SU-DHL-6 (cell line): ENCODE results near the gene PID1.

ENCODE experiments used
- H2AFZ ChIP-seq: fragments of 200-600 bp; sonication (generic); 2 replicates; pipeline ENCODE4 v1.6.1; 2014; ENCODE audit warnings: low read depth, mild to moderate bottlenecking, moderate library complexity, mixed read lengths, antibody characterized with exemption, low read length; ENCODE audit not compliant: severe bottlenecking
- H3F3A ChIP-seq: fragments of 200-600 bp; shearing (Covaris generic); 2 replicates; pipeline ENCODE4 v1.6.0; 2016; ENCODE audit warnings: antibody characterized with exemption, mild to moderate bottlenecking; ENCODE audit not compliant: insufficient read depth
- H3K27ac ChIP-seq: fragments of 200-600 bp; sonication (generic); 2 replicates; pipeline ENCODE4 v1.5.1; 2016; ENCODE audit warnings: low read depth, mild to moderate bottlenecking, low read length, moderate library complexity, mixed read lengths
- H3K27me3 ChIP-seq: fragments of 200-600 bp; sonication (generic), shearing (Covaris generic); 2 replicates; pipeline ENCODE4 v1.6.0; 2014; ENCODE audit warnings: mild to moderate bottlenecking, low read length
- H3K36me3 ChIP-seq: fragments of 200-600 bp; sonication (generic); 2 replicates; pipeline ENCODE4 v1.6.1; 2014; ENCODE audit warnings: mild to moderate bottlenecking, low read length, mixed read lengths
- H3K4me2 ChIP-seq: fragments of 300-600, 200-600 bp; shearing (Covaris generic), sonication (generic); 2 replicates; pipeline ENCODE4 v1.6.0; 2014; ENCODE audit warnings: low read length, low read depth, mild to moderate bottlenecking; ENCODE audit not compliant: poor library complexity, severe bottlenecking
- H3K4me3 ChIP-seq: fragments of 200-600 bp; sonication (generic); 2 replicates; pipeline ENCODE4 v1.5.1; 2014; ENCODE audit warnings: antibody characterized with exemption, low read length, mild to moderate bottlenecking, mixed read lengths; ENCODE audit not compliant: insufficient read depth, poor library complexity, severe bottlenecking
- H3K79me2 ChIP-seq: fragments of 200-600 bp; sonication (generic); 2 replicates; pipeline ENCODE4 v1.6.1; 2014; ENCODE audit warnings: mild to moderate bottlenecking, low read length, moderate library complexity; ENCODE audit not compliant: insufficient read depth
- H3K9ac ChIP-seq: fragments of 200-600 bp; sonication (generic); 2 replicates; pipeline ENCODE4 v1.7.0; 2014; ENCODE audit warnings: mild to moderate bottlenecking, low read length
- H3K9me2 ChIP-seq: fragments of 200-600 bp; sonication (generic); replicated peaks from 2 replicates; pipeline ENCODE4 v1.6.1; 2014; ENCODE audit warnings: low read length; ENCODE audit not compliant: insufficient read depth
- H3K9me3 ChIP-seq: fragments of 200-600 bp; sonication (generic); 2 replicates; pipeline ENCODE4 v1.6.1; 2014; ENCODE audit warnings: low read length, mixed read lengths; ENCODE audit not compliant: insufficient read depth
- H4K20me1 ChIP-seq: fragments of 200-600 bp; sonication (generic); 2 replicates; pipeline ENCODE4 v1.6.1; 2014; ENCODE audit warnings: low read depth, mild to moderate bottlenecking, antibody characterized with exemption, low read length, moderate library complexity, mixed read lengths
- EZH2phosphoT487 ChIP-seq: fragments of 200-600 bp; sonication (generic), shearing (Covaris generic); conservative IDR thresholded peaks from 2 replicates; pipeline ENCODE4 v1.6.1; 2018; ENCODE audit warnings: mild to moderate bottlenecking, antibody characterized with exemption, low read length, moderate library complexity, mixed read lengths
- TF ChIP-seq, protein P1 (sequence below): fragments of 200-600 bp; sonication (generic); IDR thresholded peaks from one replicate; pipeline ENCODE4 v1.5.1; 2017; ENCODE audit warnings: antibody characterized with exemption, mild to moderate bottlenecking, low read length, moderate library complexity; ENCODE audit not compliant: insufficient read depth, poor library complexity, severe bottlenecking

Gene PID1

GRCh38 chr2:229169751-229170150 is 101.3 kb downstream of the PID1 start:
- Histone ChIP-seq H3K79me2 (no peaks in the 10 kb centered on the region), H3K36me3 (no peaks in the 10 kb centered on the region), H3K9me2 (no peaks in the 10 kb centered on the region), H3K27ac (no peak overlapping the region), H3K9me3 (no peaks in the 10 kb centered on the region), H3K4me2 (no peak overlapping the region), H3K9ac (no peak overlapping the region), H3K4me3 (no peak overlapping the region), H2AFZ (no peak overlapping the region), H3F3A (no peaks in the 10 kb centered on the region), H3K27me3 (no peaks in the 10 kb centered on the region), H4K20me1 (no peaks in the 10 kb centered on the region)
- TF ChIP-seq EZH2phosphoT487 = no peak
- TF ChIP-seq, protein P1, sequence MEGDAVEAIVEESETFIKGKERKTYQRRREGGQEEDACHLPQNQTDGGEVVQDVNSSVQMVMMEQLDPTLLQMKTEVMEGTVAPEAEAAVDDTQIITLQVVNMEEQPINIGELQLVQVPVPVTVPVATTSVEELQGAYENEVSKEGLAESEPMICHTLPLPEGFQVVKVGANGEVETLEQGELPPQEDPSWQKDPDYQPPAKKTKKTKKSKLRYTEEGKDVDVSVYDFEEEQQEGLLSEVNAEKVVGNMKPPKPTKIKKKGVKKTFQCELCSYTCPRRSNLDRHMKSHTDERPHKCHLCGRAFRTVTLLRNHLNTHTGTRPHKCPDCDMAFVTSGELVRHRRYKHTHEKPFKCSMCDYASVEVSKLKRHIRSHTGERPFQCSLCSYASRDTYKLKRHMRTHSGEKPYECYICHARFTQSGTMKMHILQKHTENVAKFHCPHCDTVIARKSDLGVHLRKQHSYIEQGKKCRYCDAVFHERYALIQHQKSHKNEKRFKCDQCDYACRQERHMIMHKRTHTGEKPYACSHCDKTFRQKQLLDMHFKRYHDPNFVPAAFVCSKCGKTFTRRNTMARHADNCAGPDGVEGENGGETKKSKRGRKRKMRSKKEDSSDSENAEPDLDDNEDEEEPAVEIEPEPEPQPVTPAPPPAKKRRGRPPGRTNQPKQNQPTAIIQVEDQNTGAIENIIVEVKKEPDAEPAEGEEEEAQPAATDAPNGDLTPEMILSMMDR = no peak

GRCh38 chr2:229164545-229165249 is 106.4 kb downstream of the PID1 start:
- no peak overlapping the region for H2AFZ ChIP-seq
- H3K27ac ChIP-seq = no peak overlapping the region
- no peaks in the 10 kb centered on the region for H3K9me2 ChIP-seq
- no peaks in the 10 kb centered on the region for H3K27me3 ChIP-seq
- no peaks in the 10 kb centered on the region for H3K36me3 ChIP-seq
- no peaks in the 10 kb centered on the region for H3K9me3 ChIP-seq
- H4K20me1 ChIP-seq = no peaks in the 10 kb centered on the region
- no peak overlapping the region for H3K4me2 ChIP-seq
- no peak overlapping the region for H3K4me3 ChIP-seq
- H3K9ac ChIP-seq = no peak overlapping the region
- TF ChIP-seq, protein P1 = no peak
- TF ChIP-seq EZH2phosphoT487 = no peak
- H3K79me2 ChIP-seq = no peaks in the 10 kb centered on the region
- H3F3A ChIP-seq = no peaks in the 10 kb centered on the region

DNA sequence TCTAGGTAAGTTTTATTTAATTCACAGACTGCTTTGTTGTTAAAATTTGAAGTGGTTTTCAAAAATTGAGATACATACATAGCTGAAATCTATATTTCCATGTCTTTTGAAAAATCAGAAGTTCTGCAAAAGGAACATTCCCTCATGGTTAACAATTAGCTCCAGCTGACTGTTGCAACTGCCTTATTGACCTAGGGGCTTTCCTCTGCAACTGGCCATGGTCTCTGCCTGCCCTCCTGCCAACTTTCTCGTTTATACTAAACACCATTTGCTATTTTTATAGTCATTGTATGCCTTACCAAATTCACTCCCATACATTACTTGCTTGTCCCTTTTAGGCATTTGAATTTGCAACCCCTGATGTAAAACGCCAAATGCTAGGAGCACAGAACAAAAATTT is 107.2 kb downstream of the PID1 start:
- Histone ChIP-seq H3K79me2 (no peaks in the 10 kb centered on the region), H3K27me3 (no peaks in the 10 kb centered on the region), H3K9me3 (no peaks in the 10 kb centered on the region), H3K36me3 (no peaks in the 10 kb centered on the region), H4K20me1 (no peaks in the 10 kb centered on the region), H2AFZ (no peak overlapping the region), H3K9me2 (no peaks in the 10 kb centered on the region), H3K4me2 (no peak overlapping the region), H3K27ac (no peak overlapping the region), H3K4me3 (no peak overlapping the region), H3K9ac (no peak overlapping the region), H3F3A (no peaks in the 10 kb centered on the region)
- TF ChIP-seq EZH2phosphoT487 = no peak
- TF ChIP-seq, protein P1 = no peak
